Measurements from ENCODE around the gene SLF2. TPM values are rescaled to one million over a fixed set of nuclear protein-coding genes. Genes with fewer than 3 reads are reported as not detected.

Gene SLF2
- total RNA-seq, 1 experiment from 2014 or later: 43.0 TPM

DNA sequence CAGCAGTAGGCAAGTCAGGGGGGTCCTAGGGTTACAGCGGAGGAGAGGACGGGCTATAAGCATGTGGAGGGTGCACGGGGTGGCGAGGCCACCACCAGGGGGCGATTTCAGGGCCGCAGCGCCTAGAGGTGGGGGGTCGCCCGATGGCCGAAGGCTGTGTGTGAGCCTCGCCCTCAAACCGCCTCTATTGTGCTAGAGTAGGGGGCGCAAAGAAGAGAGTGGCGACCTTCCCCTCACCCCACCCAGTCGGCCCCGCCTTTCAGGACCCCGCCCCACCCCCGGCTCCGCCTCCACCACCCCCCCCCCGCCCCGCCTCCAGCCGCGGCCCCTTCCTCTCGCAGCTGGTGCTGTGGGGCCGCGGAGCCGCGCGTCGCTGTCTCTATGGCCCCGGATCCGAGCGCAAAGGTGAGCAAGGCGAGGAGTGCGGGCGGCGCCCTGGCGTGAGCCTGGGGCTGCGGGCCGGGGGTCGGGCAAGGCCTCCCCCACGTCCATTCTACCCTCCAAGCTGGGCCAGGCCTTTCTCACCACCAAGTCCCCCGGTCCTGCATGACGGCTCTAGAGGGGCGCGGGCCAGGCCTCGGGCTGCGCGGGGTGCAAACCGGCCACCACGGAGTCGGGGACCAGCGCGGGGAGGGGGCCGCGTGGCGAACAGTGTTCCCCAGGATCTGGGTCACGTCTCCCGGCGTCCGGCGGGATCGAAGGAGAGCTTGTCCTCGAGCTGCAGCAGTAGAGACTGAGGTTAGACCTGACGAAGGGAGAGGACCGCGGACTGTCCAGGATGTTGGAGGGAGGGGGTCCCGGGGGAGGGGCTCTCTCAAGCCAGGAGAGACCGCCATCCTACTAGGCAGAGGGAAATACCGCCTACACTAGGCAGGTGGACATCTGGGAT lies 56.7 kb downstream of the SLF2 start, which contains the start of gene SEMA4G:
Gene SEMA4G, plus strand, starts transcription at position 318 of the 889 bp plus-strand sequence. CDS start 3,409 bp downstream, outside the sequence.
- RAD21 ChIA-PET (ENCODE audit: low non-redundant PET in 1 of 2, low total read pairs in 2 of 2, uncharacterized antibody in 2 of 2, unreplicated experiment in 2 of 2): interaction anchor here in 1 of 2 experiments (0.6 kb wide), 1 partner anchor 14 kb away, joined by 3 read pairs; no protein-coding TSS in a partner anchor
- Histone ChIP-seq H3K9me2 (ENCODE audit: insufficient read depth) (no peaks in the 10 kb centered on the region), H3K27me3 (ENCODE audit: insufficient read depth, low read length) (no peaks in the 10 kb centered on the region), H3K79me2 (ENCODE audit: insufficient read depth, low read length) (no peaks in the 10 kb centered on the region), H3K36me3 (ENCODE audit: control insufficient read depth in 1 of 2, insufficient read depth in 2 of 2, low read length in 2 of 2) (peaks cover 0 to 5% of the 10 kb centered on the region in 2 experiments; a peak in 2 of 4 replicates), H3K27ac (ENCODE audit: low read depth, low read length) (peak within 1 kb of the TSS; percentile 40; the same call in 1 of the 2 replicates), H3K4me2 (ENCODE audit: low read length) (peak within 1 kb of the TSS; percentile 98), H3K9ac (ENCODE audit: low read length) (peak within 1 kb of the TSS; percentile 75), H4K20me1 (ENCODE audit: insufficient read depth) (no peaks in the 10 kb centered on the region), H3K4me1 (ENCODE audit: control insufficient read depth in 1 of 2, insufficient read depth in 2 of 2, low read length in 2 of 2) (peaks cover 7 to 32% of the 10 kb centered on the region in 2 experiments; a peak in 3 of 4 replicates), H3K4me3 (replicated peaks in 1 of 2; ENCODE audit: low read depth in 1 of 2, low read length in 2 of 2) (peak within 1 kb of the TSS; percentile 66 to 86), H3K9me3 (ENCODE audit: control insufficient read depth in 1 of 2, insufficient read depth in 1 of 2, low read depth in 1 of 2, low read length in 2 of 2) (no peaks in the 10 kb centered on the region), H2AFZ (ENCODE audit: low read depth, low read length, poor library complexity, severe bottlenecking) (peak within 1 kb of the TSS; percentile 91)
- CTCF ChIA-PET: interaction anchor here (0.6 to 1.7 kb wide), 5 partner anchors 10 to 81 kb away, joined by 3 to 9 read pairs (median 4); no protein-coding TSS in a partner anchor
- BruUV-seq (replicated peaks): no TSS peak
- POLR2A ChIA-PET: interaction anchor here (0.6 kb wide), 1 partner anchor 400 kb away, joined by 3 read pairs; no protein-coding TSS in a partner anchor
- ATAC-seq (peak; percentile 85), DNase-seq (ENCODE audit: low read depth, low spot score) (peak; percentile 21)
- no peak for TF ChIP-seq SP1 (IDR thresholded peaks at IDR 0.05; ENCODE audit: low read depth)
- TF ChIP-seq, protein P1, sequence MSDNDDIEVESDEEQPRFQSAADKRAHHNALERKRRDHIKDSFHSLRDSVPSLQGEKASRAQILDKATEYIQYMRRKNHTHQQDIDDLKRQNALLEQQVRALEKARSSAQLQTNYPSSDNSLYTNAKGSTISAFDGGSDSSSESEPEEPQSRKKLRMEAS (IDR thresholded peaks at IDR 0.05): peak; percentile 69; the same call in 1 of the 2 replicates
- no peak for TF ChIP-seq SRF (IDR thresholded peaks at IDR 0.05; ENCODE audit: low read depth)
- TF ChIP-seq, protein P2, sequence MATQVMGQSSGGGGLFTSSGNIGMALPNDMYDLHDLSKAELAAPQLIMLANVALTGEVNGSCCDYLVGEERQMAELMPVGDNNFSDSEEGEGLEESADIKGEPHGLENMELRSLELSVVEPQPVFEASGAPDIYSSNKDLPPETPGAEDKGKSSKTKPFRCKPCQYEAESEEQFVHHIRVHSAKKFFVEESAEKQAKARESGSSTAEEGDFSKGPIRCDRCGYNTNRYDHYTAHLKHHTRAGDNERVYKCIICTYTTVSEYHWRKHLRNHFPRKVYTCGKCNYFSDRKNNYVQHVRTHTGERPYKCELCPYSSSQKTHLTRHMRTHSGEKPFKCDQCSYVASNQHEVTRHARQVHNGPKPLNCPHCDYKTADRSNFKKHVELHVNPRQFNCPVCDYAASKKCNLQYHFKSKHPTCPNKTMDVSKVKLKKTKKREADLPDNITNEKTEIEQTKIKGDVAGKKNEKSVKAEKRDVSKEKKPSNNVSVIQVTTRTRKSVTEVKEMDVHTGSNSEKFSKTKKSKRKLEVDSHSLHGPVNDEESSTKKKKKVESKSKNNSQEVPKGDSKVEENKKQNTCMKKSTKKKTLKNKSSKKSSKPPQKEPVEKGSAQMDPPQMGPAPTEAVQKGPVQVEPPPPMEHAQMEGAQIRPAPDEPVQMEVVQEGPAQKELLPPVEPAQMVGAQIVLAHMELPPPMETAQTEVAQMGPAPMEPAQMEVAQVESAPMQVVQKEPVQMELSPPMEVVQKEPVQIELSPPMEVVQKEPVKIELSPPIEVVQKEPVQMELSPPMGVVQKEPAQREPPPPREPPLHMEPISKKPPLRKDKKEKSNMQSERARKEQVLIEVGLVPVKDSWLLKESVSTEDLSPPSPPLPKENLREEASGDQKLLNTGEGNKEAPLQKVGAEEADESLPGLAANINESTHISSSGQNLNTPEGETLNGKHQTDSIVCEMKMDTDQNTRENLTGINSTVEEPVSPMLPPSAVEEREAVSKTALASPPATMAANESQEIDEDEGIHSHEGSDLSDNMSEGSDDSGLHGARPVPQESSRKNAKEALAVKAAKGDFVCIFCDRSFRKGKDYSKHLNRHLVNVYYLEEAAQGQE (IDR thresholded peaks at IDR 0.05; ENCODE audit: low read depth): no peak
- peak; percentile 50 for TF ChIP-seq POLR2AphosphoS5 (IDR thresholded peaks at IDR 0.05; ENCODE audit: low read depth, low read length)
- peak; percentile 64; the same call in 1 of the 2 replicates for TF ChIP-seq ZFX (IDR thresholded peaks at IDR 0.05)
- TF ChIP-seq POLR2A (IDR thresholded peaks at IDR 0.05; ENCODE audit: borderline replicate concordance, extremely low read depth, insufficient read depth, insufficient read length): no peak
- TF ChIP-seq, protein P3, sequence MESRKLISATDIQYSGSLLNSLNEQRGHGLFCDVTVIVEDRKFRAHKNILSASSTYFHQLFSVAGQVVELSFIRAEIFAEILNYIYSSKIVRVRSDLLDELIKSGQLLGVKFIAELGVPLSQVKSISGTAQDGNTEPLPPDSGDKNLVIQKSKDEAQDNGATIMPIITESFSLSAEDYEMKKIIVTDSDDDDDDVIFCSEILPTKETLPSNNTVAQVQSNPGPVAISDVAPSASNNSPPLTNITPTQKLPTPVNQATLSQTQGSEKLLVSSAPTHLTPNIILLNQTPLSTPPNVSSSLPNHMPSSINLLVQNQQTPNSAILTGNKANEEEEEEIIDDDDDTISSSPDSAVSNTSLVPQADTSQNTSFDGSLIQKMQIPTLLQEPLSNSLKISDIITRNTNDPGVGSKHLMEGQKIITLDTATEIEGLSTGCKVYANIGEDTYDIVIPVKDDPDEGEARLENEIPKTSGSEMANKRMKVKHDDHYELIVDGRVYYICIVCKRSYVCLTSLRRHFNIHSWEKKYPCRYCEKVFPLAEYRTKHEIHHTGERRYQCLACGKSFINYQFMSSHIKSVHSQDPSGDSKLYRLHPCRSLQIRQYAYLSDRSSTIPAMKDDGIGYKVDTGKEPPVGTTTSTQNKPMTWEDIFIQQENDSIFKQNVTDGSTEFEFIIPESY (IDR thresholded peaks at IDR 0.05; ENCODE audit: extremely low read depth, insufficient replicate concordance, low read length): no peak
- TF ChIP-seq CEBPB (IDR thresholded peaks at IDR 0.05; ENCODE audit: low read depth): no peak
- TF ChIP-seq, protein P4, sequence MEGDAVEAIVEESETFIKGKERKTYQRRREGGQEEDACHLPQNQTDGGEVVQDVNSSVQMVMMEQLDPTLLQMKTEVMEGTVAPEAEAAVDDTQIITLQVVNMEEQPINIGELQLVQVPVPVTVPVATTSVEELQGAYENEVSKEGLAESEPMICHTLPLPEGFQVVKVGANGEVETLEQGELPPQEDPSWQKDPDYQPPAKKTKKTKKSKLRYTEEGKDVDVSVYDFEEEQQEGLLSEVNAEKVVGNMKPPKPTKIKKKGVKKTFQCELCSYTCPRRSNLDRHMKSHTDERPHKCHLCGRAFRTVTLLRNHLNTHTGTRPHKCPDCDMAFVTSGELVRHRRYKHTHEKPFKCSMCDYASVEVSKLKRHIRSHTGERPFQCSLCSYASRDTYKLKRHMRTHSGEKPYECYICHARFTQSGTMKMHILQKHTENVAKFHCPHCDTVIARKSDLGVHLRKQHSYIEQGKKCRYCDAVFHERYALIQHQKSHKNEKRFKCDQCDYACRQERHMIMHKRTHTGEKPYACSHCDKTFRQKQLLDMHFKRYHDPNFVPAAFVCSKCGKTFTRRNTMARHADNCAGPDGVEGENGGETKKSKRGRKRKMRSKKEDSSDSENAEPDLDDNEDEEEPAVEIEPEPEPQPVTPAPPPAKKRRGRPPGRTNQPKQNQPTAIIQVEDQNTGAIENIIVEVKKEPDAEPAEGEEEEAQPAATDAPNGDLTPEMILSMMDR (IDR thresholded peaks at IDR 0.05 in 2 of 3, conservative IDR thresholded peaks at IDR 0.05 in 1 of 3; ENCODE audit: borderline replicate concordance in 1 of 3, insufficient read depth in 1 of 3, low read depth in 2 of 3, low read length in 2 of 3): peak in 2 of 3 experiments; percentile 86 to 92; a peak in 5 of 6 replicates
- TF ChIP-seq EGR1 (IDR thresholded peaks at IDR 0.05; ENCODE audit: low read depth): no peak
- intact Hi-C loops (cut with micrococcal nuclease): loop anchor here (1.0 kb wide), 1 partner anchor 44 kb away; no protein-coding TSS in a partner anchor

Measured in HCT116 (cell line).